Measurements from ENCODE around the gene INHBC.

GRCh38 chr12:57477710-57478681 is 43.4 kb downstream of the INHBC start:
- no peak for TF ChIP-seq NRF1 (IDR thresholded peaks at IDR 0.05; ENCODE audit: low read depth, low read length)
- no peak for TF ChIP-seq RFX5 (IDR thresholded peaks at IDR 0.05; ENCODE audit: low read length)
- TF ChIP-seq CTCF (IDR thresholded peaks at IDR 0.05) = no peak
- TF ChIP-seq RXRA (IDR thresholded peaks at IDR 0.05; ENCODE audit: borderline replicate concordance, low read depth) = no peak
